Left ventricle myocardium inferior (tissue), 1 donor: ENCODE results near the gene SNU13. TPM values are rescaled to one million over a fixed set of nuclear protein-coding genes. Genes with fewer than 3 reads are reported as not detected.
"Not testable (repeated sequence)": the region's sequence is repeated elsewhere in the genome, so short reads cannot be mapped to it uniquely, and the experiment has no call there.

Source experiments
- DNase-seq: peaks from one replicate; pipeline ENCODE4 v3.0.0-alpha.2; 2020
- H3K27ac ChIP-seq: fragments of 200-600 bp; replicated peaks from 2 replicates; pipeline ENCODE4 v1.8.0; 2021
- H3K27me3 ChIP-seq: fragments of 200-600 bp; 2 replicates; pipeline ENCODE4 v1.8.0; 2021; ENCODE audit warnings: low read depth
- H3K36me3 ChIP-seq: fragments of 200-600 bp; 2 replicates; pipeline ENCODE4 v1.8.0; 2021
- H3K4me1 ChIP-seq: fragments of 200-600 bp; 2 replicates; pipeline ENCODE4 v1.8.0; 2021
- H3K4me3 ChIP-seq: fragments of 200-600 bp; 2 replicates; pipeline ENCODE4 v1.8.0; 2021; ENCODE audit warnings: mild to moderate bottlenecking, moderate library complexity
- H3K9me3 ChIP-seq: fragments of 200-600 bp; replicated peaks from 2 replicates; pipeline ENCODE4 v1.8.0; 2021
- CTCF ChIP-seq: fragments of 200-600 bp; IDR thresholded peaks from 2 replicates; pipeline ENCODE4 v1.8.0; 2021; ENCODE audit warnings: antibody characterized with exemption, mild to moderate bottlenecking, borderline replicate concordance
- intact Hi-C: fragments of 100-400 bp; cut with micrococcal nuclease; formaldehyde crosslinking; loops from one replicate; pipeline ENCODE4 v1.11.0; 2022
- total RNA-seq: library from RNA; stranded (reverse); fragmentation: NEBNext Ultra II Directional; extraction: Animal tissue kit (Norgen Biotek cat#: 25700); gene quantifications from one replicate; pipeline ENCODE4 v1.2.1, GENCODE V29; 2021
- donor health status: DM: no; HTN: yes; CAD: no; lungs with severe emphysema.

SNU13 gene
- total RNA-seq, 1 donor from 2014 or later: 197 TPM

GRCh38 chr22:41641854-41642253, 46.8 kb downstream of the SNU13 start:
- Histone ChIP-seq H3K27me3 (no peaks in the 10 kb centered on the region), H3K4me3 (no peak overlapping the region), H3K4me1 (peaks cover 31% of the 10 kb centered on the region), H3K27ac (no peak overlapping the region), H3K36me3 (peaks cover 97% of the 10 kb centered on the region), H3K9me3 (no peaks in the 10 kb centered on the region)
- intact Hi-C loops: no loop called here
- no peak for TF ChIP-seq CTCF
- DNase-seq: no peak

- no peak for TF ChIP-seq CTCF
- Histone ChIP-seq H3K27me3 (no peaks in the 10 kb centered on the region), H3K4me1 (peaks cover 49% of the 10 kb centered on the region), H3K36me3 (peaks cover 98% of the 10 kb centered on the region), H3K27ac (peak overlapping the region; percentile 73), H3K9me3 (no peaks in the 10 kb centered on the region), H3K4me3 (no peak overlapping the region)
- intact Hi-C loops: no loop called here
- DNase-seq: no peak
These were observed 49.9 kb downstream of the SNU13 start for GRCh38 chr22:41638748-41639147.

GRCh38 chr22:41638124-41638523, 50.5 kb downstream of the SNU13 start:
- no peak for DNase-seq
- no peak overlapping the region for H3K4me3 ChIP-seq
- no peak for TF ChIP-seq CTCF
- H3K9me3 ChIP-seq: no peaks in the 10 kb centered on the region
- intact Hi-C loops: no loop called here
- H3K27ac ChIP-seq: peak overlapping the region; percentile 73
- no peaks in the 10 kb centered on the region for H3K27me3 ChIP-seq
- H3K36me3 ChIP-seq: peaks cover 99% of the 10 kb centered on the region
- peaks cover 52% of the 10 kb centered on the region for H3K4me1 ChIP-seq

- H3K4me3 ChIP-seq, H3K27me3 ChIP-seq, H3K9me3 ChIP-seq, intact Hi-C loops, DNase-seq: not testable (repeated sequence)
- Histone ChIP-seq H3K27ac (peak overlapping the region; percentile 73), H3K4me1 (peaks cover 52% of the 10 kb centered on the region), H3K36me3 (peaks cover 99% of the 10 kb centered on the region)
These were observed 51.0 kb downstream of the SNU13 start for GRCh38 chr22:41637623-41638022.

GRCh38 chr22:41636467-41636866, 52.2 kb downstream of the SNU13 start:
- H3K9me3 ChIP-seq: no peaks in the 10 kb centered on the region
- H3K36me3 ChIP-seq: peaks cover 98% of the 10 kb centered on the region
- H3K27ac ChIP-seq: peak overlapping the region; percentile 73
- peak; percentile 30 for DNase-seq
- peaks cover 52% of the 10 kb centered on the region for H3K4me1 ChIP-seq
- H3K4me3 ChIP-seq: no peak overlapping the region
- intact Hi-C loops: no loop called here
- no peak for TF ChIP-seq CTCF
- H3K27me3 ChIP-seq: no peaks in the 10 kb centered on the region

GRCh38 chr22:41634610-41635009, 54.1 kb downstream of the SNU13 start:
- DNase-seq, intact Hi-C loops, H3K4me3 ChIP-seq, H3K9me3 ChIP-seq, H3K27me3 ChIP-seq: not testable (repeated sequence)
- peak overlapping the region; percentile 73 for H3K27ac ChIP-seq
- H3K4me1 ChIP-seq: peaks cover 58% of the 10 kb centered on the region
- H3K36me3 ChIP-seq: peaks cover 87% of the 10 kb centered on the region

- peaks cover 87% of the 10 kb centered on the region for H3K36me3 ChIP-seq
- H3K4me3 ChIP-seq, H3K9me3 ChIP-seq, DNase-seq, H3K27ac ChIP-seq, H3K27me3 ChIP-seq, intact Hi-C loops: not testable (repeated sequence)
- H3K4me1 ChIP-seq: peaks cover 39% of the 10 kb centered on the region
These were observed 57.1 kb downstream of the SNU13 start for GRCh38 chr22:41631615-41632014.

- H3K27ac ChIP-seq, intact Hi-C loops, DNase-seq, H3K27me3 ChIP-seq, H3K4me3 ChIP-seq, H3K9me3 ChIP-seq: not testable (repeated sequence)
- peaks cover 87% of the 10 kb centered on the region for H3K36me3 ChIP-seq
- peaks cover 34% of the 10 kb centered on the region for H3K4me1 ChIP-seq
These were observed 57.6 kb downstream of the SNU13 start for GRCh38 chr22:41631115-41631514.
